ENCODE data around the gene PACSIN2. TPM values are rescaled to one million over a fixed set of nuclear protein-coding genes. Genes with fewer than 3 reads are reported as not detected.

Gene PACSIN2
- total RNA-seq, 1 experiment from 2014 or later: 8.3 TPM

DNA sequence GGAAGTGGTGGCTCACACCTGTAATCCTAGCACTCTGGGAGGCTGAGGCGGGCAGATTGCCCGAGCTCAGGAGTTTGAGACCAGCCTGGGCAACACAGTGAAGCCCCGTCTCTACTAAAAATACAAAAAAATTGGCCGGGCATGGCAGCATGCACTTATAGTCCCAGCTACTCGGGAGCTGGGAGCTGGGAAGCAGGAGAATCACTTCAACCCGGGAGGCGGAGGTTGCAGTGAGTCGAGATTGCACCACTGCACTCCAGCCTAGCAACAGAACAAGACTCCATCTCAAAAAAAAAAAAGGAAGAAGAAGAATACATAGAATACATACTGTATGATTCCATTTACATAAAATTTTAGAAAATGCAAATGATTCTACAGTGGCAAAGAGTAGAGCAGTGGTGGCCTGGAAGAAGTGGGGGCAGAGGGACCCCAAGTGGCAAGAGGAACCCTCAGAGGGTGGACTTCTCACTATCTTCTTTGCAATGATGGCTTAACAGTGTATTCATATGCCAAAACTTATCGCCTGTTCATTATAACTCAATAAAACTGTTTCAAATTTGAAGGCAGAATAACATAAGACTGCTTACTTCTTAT is 22.0 kb downstream of the PACSIN2 start:
- H3K4me2 ChIP-seq (ENCODE audit: low read depth, low read length, poor library complexity, severe bottlenecking): no peak overlapping the region
- H3K4me3 ChIP-seq (ENCODE audit: low read length): no peak overlapping the region
- H3K36me3 ChIP-seq (ENCODE audit: insufficient read depth, low read length): no peaks in the 10 kb centered on the region
- H3K27ac ChIP-seq (ENCODE audit: low read length): no peak overlapping the region
- peaks cover 61% of the 10 kb centered on the region for H4K20me1 ChIP-seq (ENCODE audit: insufficient read depth, low read depth, low read length)
- DNase-seq: peak; percentile 59
- peaks cover 26% of the 10 kb centered on the region for H3K4me1 ChIP-seq (ENCODE audit: low read length)
- peaks cover 6% of the 10 kb centered on the region for H3K9me3 ChIP-seq (ENCODE audit: low read length)
- H3K27me3 ChIP-seq (ENCODE audit: low read length): no peaks in the 10 kb centered on the region
- no peaks in the 10 kb centered on the region for H3K9me2 ChIP-seq (replicated peaks; ENCODE audit: insufficient read depth, low read length)
- H3K9ac ChIP-seq (ENCODE audit: low read length): no peak overlapping the region
- no peaks in the 10 kb centered on the region for H3K79me2 ChIP-seq (ENCODE audit: low read length)
- H2AFZ ChIP-seq (ENCODE audit: low read length): no peak overlapping the region

DNA sequence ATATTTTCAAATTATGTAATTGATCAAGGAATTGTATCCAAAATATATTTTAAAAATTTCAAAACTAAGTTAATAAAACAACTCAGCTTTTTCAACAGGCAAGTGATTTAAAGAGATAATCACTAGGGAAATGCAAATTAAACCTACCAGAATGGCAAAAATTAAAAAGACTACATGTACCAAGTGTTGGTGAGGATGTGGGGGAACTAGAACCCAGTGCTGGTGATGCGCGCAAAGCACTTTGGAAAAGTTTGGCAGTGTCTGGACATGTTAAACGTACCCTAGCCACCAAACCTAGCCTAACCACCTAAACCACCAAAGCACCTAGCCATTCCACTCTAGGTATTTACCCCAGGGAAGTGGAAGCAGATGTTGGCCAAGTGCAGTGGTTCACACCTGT is 22.9 kb downstream of the PACSIN2 start:
- no peaks in the 10 kb centered on the region for H3K79me2 ChIP-seq (ENCODE audit: low read length)

DNA sequence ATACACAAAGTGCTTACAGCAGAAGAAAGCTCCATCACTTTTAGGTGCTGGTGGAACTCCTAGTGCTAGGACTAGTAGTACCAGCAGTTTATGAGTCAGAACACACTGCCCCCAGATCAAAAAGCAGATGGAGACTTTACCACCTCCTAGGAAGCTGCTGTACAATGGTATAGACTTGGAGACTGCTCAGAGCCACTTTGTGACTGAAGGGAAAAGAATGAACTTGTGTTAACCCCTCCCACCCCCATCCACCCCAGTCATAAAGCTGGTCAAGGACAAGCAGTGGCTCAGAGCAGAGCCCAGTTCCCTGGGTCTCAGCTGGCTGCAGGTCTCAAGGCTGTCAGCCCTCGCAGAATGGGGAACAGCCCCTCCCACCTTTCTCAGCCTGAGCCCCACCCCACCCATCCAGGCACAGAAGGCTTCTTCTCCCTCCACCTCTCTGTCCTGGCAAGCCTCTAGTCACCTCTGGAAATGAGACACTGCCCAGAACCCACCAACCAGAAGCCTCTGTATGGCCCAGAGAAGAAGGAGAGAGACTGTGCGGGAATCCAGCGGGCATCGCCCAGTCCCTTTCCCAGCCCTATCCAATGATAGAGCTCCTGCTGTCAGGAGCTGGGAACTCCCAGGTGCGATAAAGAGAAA is 23.8 kb downstream of the PACSIN2 start:
- Histone ChIP-seq H3K4me1 (ENCODE audit: low read length) (peaks cover 26% of the 10 kb centered on the region), H3K9me3 (ENCODE audit: low read length) (peaks cover 6% of the 10 kb centered on the region), H3K27ac (ENCODE audit: low read length) (no peak overlapping the region), H3K27me3 (ENCODE audit: low read length) (no peaks in the 10 kb centered on the region), H3K4me2 (ENCODE audit: low read depth, low read length, poor library complexity, severe bottlenecking) (no peak overlapping the region), H3K36me3 (ENCODE audit: insufficient read depth, low read length) (no peaks in the 10 kb centered on the region), H3K4me3 (ENCODE audit: low read length) (no peak overlapping the region), H2AFZ (ENCODE audit: low read length) (no peak overlapping the region), H3K9me2 (replicated peaks; ENCODE audit: insufficient read depth, low read length) (no peaks in the 10 kb centered on the region), H3K9ac (ENCODE audit: low read length) (no peak overlapping the region), H4K20me1 (ENCODE audit: insufficient read depth, low read depth, low read length) (peaks cover 62% of the 10 kb centered on the region), H3K79me2 (ENCODE audit: low read length) (no peaks in the 10 kb centered on the region)
- no peak for DNase-seq

More for the DNA sequence above, 22.9 kb downstream of the PACSIN2 start:
- H2AFZ ChIP-seq (ENCODE audit: low read length): no peak overlapping the region
- no peaks in the 10 kb centered on the region for H3K27me3 ChIP-seq (ENCODE audit: low read length)
- no peak for DNase-seq
- no peaks in the 10 kb centered on the region for H3K36me3 ChIP-seq (ENCODE audit: insufficient read depth, low read length)
- no peak overlapping the region for H3K4me3 ChIP-seq (ENCODE audit: low read length)
- no peak overlapping the region for H3K4me2 ChIP-seq (ENCODE audit: low read depth, low read length, poor library complexity, severe bottlenecking)
- H3K27ac ChIP-seq (ENCODE audit: low read length): no peak overlapping the region
- no peaks in the 10 kb centered on the region for H3K9me2 ChIP-seq (replicated peaks; ENCODE audit: insufficient read depth, low read length)
- no peak overlapping the region for H3K9ac ChIP-seq (ENCODE audit: low read length)
- H3K4me1 ChIP-seq (ENCODE audit: low read length): peaks cover 26% of the 10 kb centered on the region
- peaks cover 6% of the 10 kb centered on the region for H3K9me3 ChIP-seq (ENCODE audit: low read length)
- peaks cover 60% of the 10 kb centered on the region for H4K20me1 ChIP-seq (ENCODE audit: insufficient read depth, low read depth, low read length)

DNA sequence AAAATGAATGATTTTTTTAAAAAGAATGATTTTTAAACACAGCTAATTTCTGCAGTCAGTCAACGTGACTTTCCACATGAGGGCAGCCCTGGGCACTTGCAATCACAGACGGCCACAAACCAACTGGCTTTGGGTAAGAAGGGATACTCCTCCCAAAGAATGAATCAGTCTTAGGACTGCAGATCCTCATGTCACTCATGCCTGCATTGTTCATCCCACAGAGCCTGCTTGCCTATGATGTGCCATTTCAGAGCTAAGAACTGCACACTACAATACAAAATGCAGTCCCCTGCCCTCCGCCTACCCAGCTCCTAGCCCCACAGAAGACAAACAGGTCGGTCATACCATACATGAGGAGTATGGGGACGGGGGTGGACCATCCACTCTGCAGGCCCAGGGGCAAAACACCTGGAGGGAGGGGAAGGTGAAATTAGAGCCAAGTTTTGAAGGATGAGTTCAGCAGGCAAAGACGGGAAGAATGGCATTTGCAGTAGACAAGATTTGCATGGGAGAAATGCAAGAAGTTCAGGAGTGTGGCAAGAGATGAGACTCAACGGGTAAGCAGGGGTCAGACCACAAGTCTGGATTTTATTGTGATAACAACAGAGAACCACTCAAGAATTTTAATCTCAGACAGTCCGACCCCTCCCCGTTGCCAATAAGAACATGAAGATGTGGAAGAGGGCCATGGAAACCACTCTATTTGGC is 24.7 kb downstream of the PACSIN2 start:
- H3K79me2 ChIP-seq (ENCODE audit: low read length): no peaks in the 10 kb centered on the region
- no peaks in the 10 kb centered on the region for H3K27me3 ChIP-seq (ENCODE audit: low read length)
- peaks cover 6% of the 10 kb centered on the region for H3K9me3 ChIP-seq (ENCODE audit: low read length)
- DNase-seq: no peak
- peaks cover 61% of the 10 kb centered on the region for H4K20me1 ChIP-seq (ENCODE audit: insufficient read depth, low read depth, low read length)
- no peaks in the 10 kb centered on the region for H3K9me2 ChIP-seq (replicated peaks; ENCODE audit: insufficient read depth, low read length)
- H3K4me1 ChIP-seq (ENCODE audit: low read length): peaks cover 22% of the 10 kb centered on the region
- H3K27ac ChIP-seq (ENCODE audit: low read length): no peak overlapping the region
- H3K9ac ChIP-seq (ENCODE audit: low read length): no peak overlapping the region
- H3K4me3 ChIP-seq (ENCODE audit: low read length): no peak overlapping the region
- H3K36me3 ChIP-seq (ENCODE audit: insufficient read depth, low read length): no peaks in the 10 kb centered on the region
- H2AFZ ChIP-seq (ENCODE audit: low read length): no peak overlapping the region
- H3K4me2 ChIP-seq (ENCODE audit: low read depth, low read length, poor library complexity, severe bottlenecking): no peak overlapping the region

DNA sequence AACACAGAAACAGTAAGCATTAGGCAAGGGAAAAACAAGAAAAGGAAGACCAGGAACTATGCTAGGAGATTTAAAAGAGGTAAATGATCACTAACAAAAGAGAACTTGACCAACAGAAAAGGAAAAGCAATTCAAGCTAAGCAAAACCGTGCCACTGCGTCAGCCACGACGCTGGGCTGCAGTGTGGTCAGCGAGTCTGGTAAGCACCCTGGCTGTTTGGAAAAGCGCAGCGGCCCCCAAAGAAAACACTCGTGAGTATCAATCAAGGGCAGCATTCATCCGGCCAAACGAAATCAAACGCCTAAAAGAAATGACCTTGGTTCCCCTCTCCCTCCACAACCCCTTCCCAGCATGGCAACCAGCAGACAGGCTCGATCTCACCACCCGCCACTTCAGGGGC is 28.8 kb downstream of the PACSIN2 start:
- Histone ChIP-seq H3K4me3 (ENCODE audit: low read length) (no peak overlapping the region), H3K36me3 (ENCODE audit: insufficient read depth, low read length) (no peaks in the 10 kb centered on the region), H3K4me2 (ENCODE audit: low read depth, low read length, poor library complexity, severe bottlenecking) (no peak overlapping the region)

DNA sequence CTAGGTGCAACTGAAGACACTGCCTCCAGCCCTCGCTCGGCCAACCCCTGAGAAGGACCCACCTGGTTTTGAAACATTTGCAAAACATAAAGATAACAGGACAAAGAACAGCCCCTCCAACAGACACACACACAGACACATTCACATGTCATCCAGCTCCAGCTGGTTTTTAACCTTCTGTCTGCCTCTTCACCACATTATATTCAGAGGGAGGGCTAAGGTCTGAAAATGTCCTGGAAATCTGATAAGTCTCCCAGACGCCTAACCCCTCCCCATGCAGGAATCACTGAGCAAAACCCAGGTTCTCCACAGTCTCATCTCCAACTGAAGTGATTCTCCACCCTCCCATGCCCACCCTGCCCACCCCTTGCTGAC is 29.4 kb downstream of the PACSIN2 start:
- Histone ChIP-seq H3K79me2 (ENCODE audit: low read length) (no peaks in the 10 kb centered on the region), H3K27ac (ENCODE audit: low read length) (no peak overlapping the region), H3K36me3 (ENCODE audit: insufficient read depth, low read length) (no peaks in the 10 kb centered on the region), H4K20me1 (ENCODE audit: insufficient read depth, low read depth, low read length) (peaks cover 31% of the 10 kb centered on the region), H3K9me3 (ENCODE audit: low read length) (no peaks in the 10 kb centered on the region), H3K4me2 (ENCODE audit: low read depth, low read length, poor library complexity, severe bottlenecking) (no peak overlapping the region), H3K4me3 (ENCODE audit: low read length) (no peak overlapping the region), H3K4me1 (ENCODE audit: low read length) (no peaks in the 10 kb centered on the region), H3K9me2 (replicated peaks; ENCODE audit: insufficient read depth, low read length) (no peaks in the 10 kb centered on the region), H3K9ac (ENCODE audit: low read length) (no peak overlapping the region), H3K27me3 (ENCODE audit: low read length) (no peaks in the 10 kb centered on the region), H2AFZ (ENCODE audit: low read length) (no peak overlapping the region)
- no peak for DNase-seq

More for the DNA sequence above, 28.8 kb downstream of the PACSIN2 start:
- H3K79me2 ChIP-seq (ENCODE audit: low read length): no peaks in the 10 kb centered on the region
- H3K9ac ChIP-seq (ENCODE audit: low read length): no peak overlapping the region
- peaks cover 37% of the 10 kb centered on the region for H4K20me1 ChIP-seq (ENCODE audit: insufficient read depth, low read depth, low read length)
- H3K9me3 ChIP-seq (ENCODE audit: low read length): no peaks in the 10 kb centered on the region
- H3K27ac ChIP-seq (ENCODE audit: low read length): no peak overlapping the region
- no peak overlapping the region for H2AFZ ChIP-seq (ENCODE audit: low read length)
- H3K27me3 ChIP-seq (ENCODE audit: low read length): no peaks in the 10 kb centered on the region
- H3K4me1 ChIP-seq (ENCODE audit: low read length): no peaks in the 10 kb centered on the region
- H3K9me2 ChIP-seq (replicated peaks; ENCODE audit: insufficient read depth, low read length): no peaks in the 10 kb centered on the region
- no peak for DNase-seq

DNA sequence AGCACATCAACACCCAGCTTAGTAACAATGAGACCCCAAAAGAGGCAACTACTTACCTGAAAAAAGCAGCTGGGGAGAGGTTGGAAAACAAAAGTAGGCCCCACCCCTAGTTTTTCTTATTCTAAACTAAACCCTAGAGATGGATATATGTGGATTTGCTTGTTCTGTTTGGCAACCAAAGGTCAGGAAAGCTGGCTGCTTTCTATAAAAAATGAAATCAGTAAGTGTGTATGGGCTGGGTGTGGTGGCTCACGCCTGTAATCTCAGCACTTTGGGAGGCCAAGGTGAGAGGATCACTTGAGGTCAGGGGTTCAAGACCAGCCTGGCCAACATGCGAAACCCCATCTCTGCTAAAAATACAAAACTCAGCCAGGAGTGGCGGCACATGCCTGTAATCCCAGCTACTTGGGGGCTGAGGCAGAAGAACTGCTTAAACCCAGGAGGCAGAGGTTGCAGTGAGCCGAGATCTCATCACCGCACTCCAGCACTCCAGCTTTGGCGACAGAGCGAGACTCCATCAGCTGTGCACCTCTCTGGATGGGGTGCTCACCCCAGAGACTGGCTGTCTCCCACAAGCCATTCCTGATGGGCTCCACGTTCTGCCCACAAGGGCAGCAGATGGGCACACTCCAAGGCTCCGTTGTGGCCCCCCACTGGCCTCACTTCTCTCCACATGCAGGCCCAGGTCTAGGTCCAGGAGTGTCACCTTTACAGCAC is 30.0 kb downstream of the PACSIN2 start:
- H3K9ac ChIP-seq (ENCODE audit: low read length): no peak overlapping the region
- H3K79me2 ChIP-seq (ENCODE audit: low read length): no peaks in the 10 kb centered on the region

DNA sequence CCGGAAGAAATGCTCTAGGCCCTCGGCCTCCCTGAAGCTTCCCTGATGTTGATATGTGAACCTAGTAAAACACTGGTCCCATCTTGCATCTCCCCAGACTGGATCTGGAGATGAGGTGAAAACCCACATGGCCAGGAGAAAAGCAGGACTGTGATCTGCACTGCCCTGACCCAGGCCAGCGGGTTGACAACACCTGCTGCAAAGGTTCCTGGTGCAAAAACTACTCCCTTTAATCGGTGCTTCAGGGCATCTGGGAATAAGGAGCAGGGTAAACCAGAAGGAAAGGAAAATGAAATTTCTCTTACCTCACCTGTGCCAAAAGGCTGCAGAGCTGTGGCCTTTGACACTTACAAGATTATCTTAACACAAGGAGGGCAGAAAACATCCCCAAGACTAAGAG is 30.6 kb downstream of the PACSIN2 start:
- Histone ChIP-seq H3K79me2 (ENCODE audit: low read length) (no peaks in the 10 kb centered on the region), H3K27me3 (ENCODE audit: low read length) (no peaks in the 10 kb centered on the region), H3K36me3 (ENCODE audit: insufficient read depth, low read length) (no peaks in the 10 kb centered on the region), H3K4me3 (ENCODE audit: low read length) (no peak overlapping the region), H3K4me1 (ENCODE audit: low read length) (no peaks in the 10 kb centered on the region), H3K9me2 (replicated peaks; ENCODE audit: insufficient read depth, low read length) (no peaks in the 10 kb centered on the region), H3K9me3 (ENCODE audit: low read length) (no peaks in the 10 kb centered on the region), H3K27ac (ENCODE audit: low read length) (no peak overlapping the region), H3K9ac (ENCODE audit: low read length) (no peak overlapping the region), H2AFZ (ENCODE audit: low read length) (no peak overlapping the region), H4K20me1 (ENCODE audit: insufficient read depth, low read depth, low read length) (peaks cover 26% of the 10 kb centered on the region), H3K4me2 (ENCODE audit: low read depth, low read length, poor library complexity, severe bottlenecking) (no peak overlapping the region)
- DNase-seq: no peak

More for the DNA sequence above, 30.0 kb downstream of the PACSIN2 start:
- Histone ChIP-seq H3K27me3 (ENCODE audit: low read length) (no peaks in the 10 kb centered on the region), H3K4me3 (ENCODE audit: low read length) (no peak overlapping the region), H2AFZ (ENCODE audit: low read length) (no peak overlapping the region), H3K9me2 (replicated peaks; ENCODE audit: insufficient read depth, low read length) (no peaks in the 10 kb centered on the region), H3K36me3 (ENCODE audit: insufficient read depth, low read length) (no peaks in the 10 kb centered on the region), H3K9me3 (ENCODE audit: low read length) (no peaks in the 10 kb centered on the region), H3K4me1 (ENCODE audit: low read length) (no peaks in the 10 kb centered on the region), H4K20me1 (ENCODE audit: insufficient read depth, low read depth, low read length) (peaks cover 26% of the 10 kb centered on the region), H3K27ac (ENCODE audit: low read length) (no peak overlapping the region), H3K4me2 (ENCODE audit: low read depth, low read length, poor library complexity, severe bottlenecking) (no peak overlapping the region)
- no peak for DNase-seq

All from Karpas-422 (cell line).